ENCODE results near the gene ATRNL1. TPM values are rescaled to one million over a fixed set of nuclear protein-coding genes. Genes with fewer than 3 reads are reported as not detected.

ATRNL1 gene
- total RNA-seq, 1 experiment from 2014 or later, result 28.7 TPM

DNA sequence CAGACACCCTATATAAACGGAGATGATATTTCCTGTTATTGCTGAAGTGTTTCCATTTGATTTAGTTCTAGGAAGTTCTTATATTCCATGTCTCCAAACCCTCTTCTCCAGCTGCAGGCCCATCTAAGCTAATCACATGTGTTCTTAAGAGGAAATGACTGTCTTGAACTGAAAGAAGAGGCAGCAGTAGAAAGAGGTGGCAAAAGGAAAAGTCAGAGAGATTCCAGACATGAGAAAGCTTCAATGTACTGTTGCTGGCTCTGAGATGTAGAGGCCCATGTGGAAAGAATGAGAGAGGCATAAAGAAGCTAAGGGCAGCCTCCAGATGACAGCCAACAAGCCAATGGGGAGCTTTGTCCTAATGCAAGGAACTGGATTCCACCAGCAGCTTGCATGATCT is 892.6 kb downstream of the ATRNL1 start:
- CTCF ChIA-PET, result no interaction called here
- no peak overlapping the region for H3K4me3 Mint-ChIP-seq
- no peak for DNase-seq (ENCODE audit: low spot score)
- no peak for TF ChIP-seq SOX15 (CRISPR knock-in tag; IDR thresholded peaks at IDR 0.05)
- peaks cover 40% of the 10 kb centered on the region for H3K9me3 Mint-ChIP-seq
- peaks cover 10% of the 10 kb centered on the region for H3K27me3 Mint-ChIP-seq (ENCODE audit: low read depth)
- POLR2A ChIA-PET, result no interaction called here
- H3K27ac Mint-ChIP-seq, result no peak overlapping the region
- peaks cover 3% of the 10 kb centered on the region; the same call in 1 of the 2 replicates for H3K4me1 Mint-ChIP-seq
- ATAC-seq, result no peak
- peaks cover 13% of the 10 kb centered on the region for H3K36me3 Mint-ChIP-seq

DNA sequence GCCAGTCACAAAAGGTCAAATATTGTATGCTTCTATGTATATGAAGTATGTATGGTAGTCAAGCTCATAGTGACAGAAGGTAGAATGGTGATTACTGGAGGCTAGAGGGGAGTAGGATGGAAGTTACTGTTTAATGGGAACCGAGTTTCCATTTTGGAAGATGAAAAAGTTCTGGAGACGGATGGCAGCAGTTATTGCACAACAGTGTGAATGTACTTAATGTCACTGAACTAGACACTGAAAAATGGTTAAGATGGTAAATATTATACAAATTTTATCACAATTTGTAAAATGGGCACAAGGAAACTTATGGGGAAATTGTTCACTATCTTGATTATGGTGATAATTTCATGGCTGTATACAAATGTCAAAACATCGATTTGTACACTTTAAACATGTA is 895.2 kb downstream of the ATRNL1 start:
- H3K4me1 Mint-ChIP-seq, result peaks cover 9% of the 10 kb centered on the region
- CTCF ChIA-PET, result no interaction called here
- no peak overlapping the region for H3K27ac Mint-ChIP-seq
- DNase-seq (ENCODE audit: low spot score), result no peak
- H3K27me3 Mint-ChIP-seq (ENCODE audit: low read depth), result peaks cover 35% of the 10 kb centered on the region
- ATAC-seq, result no peak
- H3K9me3 Mint-ChIP-seq, result peaks cover 58% of the 10 kb centered on the region
- TF ChIP-seq TEAD4 (CRISPR knock-in tag; IDR thresholded peaks at IDR 0.05) (no peak), ZNF138 (CRISPR knock-in tag; conservative IDR thresholded peaks at IDR 0.05) (no peak), NFATC4 (CRISPR knock-in tag; IDR thresholded peaks at IDR 0.05) (no peak), JAZF1 (CRISPR knock-in tag; IDR thresholded peaks at IDR 0.05) (no peak), TCF7 (CRISPR knock-in tag; IDR thresholded peaks at IDR 0.05; ENCODE audit: low read depth) (no peak), JUN (CRISPR knock-in tag; IDR thresholded peaks at IDR 0.05) (no peak), HMGA2 (CRISPR knock-in tag; IDR thresholded peaks at IDR 0.05) (no peak), ZNF121 (CRISPR knock-in tag; IDR thresholded peaks at IDR 0.05) (no peak), ZNF671 (CRISPR knock-in tag; IDR thresholded peaks at IDR 0.05) (no peak), ESRRA (CRISPR knock-in tag; IDR thresholded peaks at IDR 0.05; ENCODE audit: borderline replicate concordance) (no peak)
- TF ChIP-seq, protein P1, sequence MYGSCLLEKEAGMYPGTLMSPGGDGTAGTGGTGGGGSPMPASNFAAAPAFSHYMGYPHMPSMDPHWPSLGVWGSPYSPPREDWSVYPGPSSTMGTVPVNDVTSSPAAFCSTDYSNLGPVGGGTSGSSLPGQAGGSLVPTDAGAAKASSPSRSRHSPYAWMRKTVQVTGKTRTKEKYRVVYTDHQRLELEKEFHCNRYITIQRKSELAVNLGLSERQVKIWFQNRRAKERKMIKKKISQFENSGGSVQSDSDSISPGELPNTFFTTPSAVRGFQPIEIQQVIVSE (CRISPR knock-in tag; IDR thresholded peaks at IDR 0.05; ENCODE audit: borderline replicate concordance), result no peak
- TF ChIP-seq, protein P2, sequence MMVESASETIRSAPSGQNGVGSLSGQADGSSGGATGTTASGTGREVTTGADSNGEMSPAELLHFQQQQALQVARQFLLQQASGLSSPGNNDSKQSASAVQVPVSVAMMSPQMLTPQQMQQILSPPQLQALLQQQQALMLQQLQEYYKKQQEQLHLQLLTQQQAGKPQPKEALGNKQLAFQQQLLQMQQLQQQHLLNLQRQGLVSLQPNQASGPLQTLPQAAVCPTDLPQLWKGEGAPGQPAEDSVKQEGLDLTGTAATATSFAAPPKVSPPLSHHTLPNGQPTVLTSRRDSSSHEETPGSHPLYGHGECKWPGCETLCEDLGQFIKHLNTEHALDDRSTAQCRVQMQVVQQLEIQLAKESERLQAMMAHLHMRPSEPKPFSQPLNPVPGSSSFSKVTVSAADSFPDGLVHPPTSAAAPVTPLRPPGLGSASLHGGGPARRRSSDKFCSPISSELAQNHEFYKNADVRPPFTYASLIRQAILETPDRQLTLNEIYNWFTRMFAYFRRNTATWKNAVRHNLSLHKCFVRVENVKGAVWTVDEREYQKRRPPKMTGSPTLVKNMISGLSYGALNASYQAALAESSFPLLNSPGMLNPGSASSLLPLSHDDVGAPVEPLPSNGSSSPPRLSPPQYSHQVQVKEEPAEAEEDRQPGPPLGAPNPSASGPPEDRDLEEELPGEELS (CRISPR knock-in tag; IDR thresholded peaks at IDR 0.05), result no peak
- TF ChIP-seq, protein P3, sequence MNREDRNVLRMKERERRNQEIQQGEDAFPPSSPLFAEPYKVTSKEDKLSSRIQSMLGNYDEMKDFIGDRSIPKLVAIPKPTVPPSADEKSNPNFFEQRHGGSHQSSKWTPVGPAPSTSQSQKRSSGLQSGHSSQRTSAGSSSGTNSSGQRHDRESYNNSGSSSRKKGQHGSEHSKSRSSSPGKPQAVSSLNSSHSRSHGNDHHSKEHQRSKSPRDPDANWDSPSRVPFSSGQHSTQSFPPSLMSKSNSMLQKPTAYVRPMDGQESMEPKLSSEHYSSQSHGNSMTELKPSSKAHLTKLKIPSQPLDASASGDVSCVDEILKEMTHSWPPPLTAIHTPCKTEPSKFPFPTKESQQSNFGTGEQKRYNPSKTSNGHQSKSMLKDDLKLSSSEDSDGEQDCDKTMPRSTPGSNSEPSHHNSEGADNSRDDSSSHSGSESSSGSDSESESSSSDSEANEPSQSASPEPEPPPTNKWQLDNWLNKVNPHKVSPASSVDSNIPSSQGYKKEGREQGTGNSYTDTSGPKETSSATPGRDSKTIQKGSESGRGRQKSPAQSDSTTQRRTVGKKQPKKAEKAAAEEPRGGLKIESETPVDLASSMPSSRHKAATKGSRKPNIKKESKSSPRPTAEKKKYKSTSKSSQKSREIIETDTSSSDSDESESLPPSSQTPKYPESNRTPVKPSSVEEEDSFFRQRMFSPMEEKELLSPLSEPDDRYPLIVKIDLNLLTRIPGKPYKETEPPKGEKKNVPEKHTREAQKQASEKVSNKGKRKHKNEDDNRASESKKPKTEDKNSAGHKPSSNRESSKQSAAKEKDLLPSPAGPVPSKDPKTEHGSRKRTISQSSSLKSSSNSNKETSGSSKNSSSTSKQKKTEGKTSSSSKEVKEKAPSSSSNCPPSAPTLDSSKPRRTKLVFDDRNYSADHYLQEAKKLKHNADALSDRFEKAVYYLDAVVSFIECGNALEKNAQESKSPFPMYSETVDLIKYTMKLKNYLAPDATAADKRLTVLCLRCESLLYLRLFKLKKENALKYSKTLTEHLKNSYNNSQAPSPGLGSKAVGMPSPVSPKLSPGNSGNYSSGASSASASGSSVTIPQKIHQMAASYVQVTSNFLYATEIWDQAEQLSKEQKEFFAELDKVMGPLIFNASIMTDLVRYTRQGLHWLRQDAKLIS (CRISPR knock-in tag; IDR thresholded peaks at IDR 0.05; ENCODE audit: borderline replicate concordance), result no peak
- TF ChIP-seq, protein P4, sequence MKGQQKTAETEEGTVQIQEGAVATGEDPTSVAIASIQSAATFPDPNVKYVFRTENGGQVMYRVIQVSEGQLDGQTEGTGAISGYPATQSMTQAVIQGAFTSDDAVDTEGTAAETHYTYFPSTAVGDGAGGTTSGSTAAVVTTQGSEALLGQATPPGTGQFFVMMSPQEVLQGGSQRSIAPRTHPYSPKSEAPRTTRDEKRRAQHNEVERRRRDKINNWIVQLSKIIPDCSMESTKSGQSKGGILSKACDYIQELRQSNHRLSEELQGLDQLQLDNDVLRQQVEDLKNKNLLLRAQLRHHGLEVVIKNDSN (CRISPR knock-in tag; IDR thresholded peaks at IDR 0.05), result no peak
- H3K4me3 Mint-ChIP-seq, result no peak overlapping the region
- POLR2A ChIA-PET, result no interaction called here
- peaks cover 15% of the 10 kb centered on the region for H3K36me3 Mint-ChIP-seq

DNA sequence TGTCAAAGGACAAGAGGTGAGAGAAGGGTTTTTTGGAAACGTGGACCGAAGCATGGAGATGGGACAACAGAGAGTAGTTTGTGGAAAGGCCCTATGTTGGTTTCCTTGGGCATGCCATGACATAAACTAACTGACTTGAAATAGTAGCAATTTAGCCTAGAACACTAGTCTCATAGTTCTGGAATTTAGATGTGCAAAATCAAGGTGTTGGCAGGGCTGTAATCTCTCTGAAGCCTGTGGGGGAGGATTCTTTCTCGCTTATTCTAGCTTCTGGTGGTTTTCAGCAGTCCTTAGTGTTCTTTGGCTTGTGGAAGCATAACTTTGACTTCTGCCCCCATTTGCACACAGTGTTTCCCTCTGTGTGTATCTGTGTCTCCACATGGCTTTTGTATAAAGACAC is 896.5 kb downstream of the ATRNL1 start:
- Mint-ChIP-seq H3K36me3 (peaks cover 15% of the 10 kb centered on the region), H3K4me1 (peaks cover 10% of the 10 kb centered on the region), H3K9me3 (peaks cover 58% of the 10 kb centered on the region), H3K27me3 (ENCODE audit: low read depth) (peaks cover 47% of the 10 kb centered on the region), H3K27ac (no peak overlapping the region), H3K4me3 (no peak overlapping the region)
- DNase-seq (ENCODE audit: low spot score) (no peak), ATAC-seq (no peak)
- TF ChIP-seq NFATC4 (CRISPR knock-in tag; IDR thresholded peaks at IDR 0.05) (no peak), NR1H2 (CRISPR knock-in tag; IDR thresholded peaks at IDR 0.05) (no peak), RORB (CRISPR knock-in tag; IDR thresholded peaks at IDR 0.05) (no peak), SP1 (CRISPR knock-in tag; conservative IDR thresholded peaks at IDR 0.05) (no peak), ZBTB21 (CRISPR knock-in tag; IDR thresholded peaks at IDR 0.05; ENCODE audit: borderline replicate concordance) (no peak)
- TF ChIP-seq, protein P5, sequence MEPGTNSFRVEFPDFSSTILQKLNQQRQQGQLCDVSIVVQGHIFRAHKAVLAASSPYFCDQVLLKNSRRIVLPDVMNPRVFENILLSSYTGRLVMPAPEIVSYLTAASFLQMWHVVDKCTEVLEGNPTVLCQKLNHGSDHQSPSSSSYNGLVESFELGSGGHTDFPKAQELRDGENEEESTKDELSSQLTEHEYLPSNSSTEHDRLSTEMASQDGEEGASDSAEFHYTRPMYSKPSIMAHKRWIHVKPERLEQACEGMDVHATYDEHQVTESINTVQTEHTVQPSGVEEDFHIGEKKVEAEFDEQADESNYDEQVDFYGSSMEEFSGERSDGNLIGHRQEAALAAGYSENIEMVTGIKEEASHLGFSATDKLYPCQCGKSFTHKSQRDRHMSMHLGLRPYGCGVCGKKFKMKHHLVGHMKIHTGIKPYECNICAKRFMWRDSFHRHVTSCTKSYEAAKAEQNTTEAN (CRISPR knock-in tag; IDR thresholded peaks at IDR 0.05), result no peak
- POLR2A ChIA-PET, result interaction anchor here (0.5 kb wide), 1 partner anchor 12 kb away, joined by 3 read pairs; no protein-coding TSS in a partner anchor
- CTCF ChIA-PET, result no interaction called here
